ENCODE data around the gene FMNL2. TPM values are rescaled to one million over a fixed set of nuclear protein-coding genes. Genes with fewer than 3 reads are reported as not detected.

FMNL2 gene
- total RNA-seq, 1 donor from 2014 or later: 5.5 TPM

DNA sequence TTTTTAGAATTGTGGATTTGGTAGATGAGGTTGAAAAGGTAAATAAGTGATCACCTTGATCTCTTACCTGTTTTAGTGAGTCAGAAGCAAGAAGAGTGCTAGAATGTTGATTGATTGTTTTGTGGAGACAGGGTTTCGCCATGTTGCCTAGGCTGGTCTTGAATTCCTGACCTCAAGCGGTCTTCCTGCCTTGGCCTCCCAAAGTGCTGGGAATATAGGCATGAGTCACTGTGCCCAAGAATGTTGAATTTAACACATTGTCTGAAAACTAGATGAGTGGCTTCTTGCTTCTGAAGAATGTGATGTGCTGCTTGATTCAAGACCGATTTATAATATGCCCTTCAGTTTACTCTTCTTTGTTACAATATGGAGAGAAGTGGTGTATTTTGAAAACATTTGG lies 121.3 kb downstream of the FMNL2 start:
- no peak for DNase-seq
- H3K27ac ChIP-seq (replicated peaks): no peak overlapping the region
- H3K27me3 ChIP-seq (ENCODE audit: low read depth): no peaks in the 10 kb centered on the region
- TF ChIP-seq, protein P1, sequence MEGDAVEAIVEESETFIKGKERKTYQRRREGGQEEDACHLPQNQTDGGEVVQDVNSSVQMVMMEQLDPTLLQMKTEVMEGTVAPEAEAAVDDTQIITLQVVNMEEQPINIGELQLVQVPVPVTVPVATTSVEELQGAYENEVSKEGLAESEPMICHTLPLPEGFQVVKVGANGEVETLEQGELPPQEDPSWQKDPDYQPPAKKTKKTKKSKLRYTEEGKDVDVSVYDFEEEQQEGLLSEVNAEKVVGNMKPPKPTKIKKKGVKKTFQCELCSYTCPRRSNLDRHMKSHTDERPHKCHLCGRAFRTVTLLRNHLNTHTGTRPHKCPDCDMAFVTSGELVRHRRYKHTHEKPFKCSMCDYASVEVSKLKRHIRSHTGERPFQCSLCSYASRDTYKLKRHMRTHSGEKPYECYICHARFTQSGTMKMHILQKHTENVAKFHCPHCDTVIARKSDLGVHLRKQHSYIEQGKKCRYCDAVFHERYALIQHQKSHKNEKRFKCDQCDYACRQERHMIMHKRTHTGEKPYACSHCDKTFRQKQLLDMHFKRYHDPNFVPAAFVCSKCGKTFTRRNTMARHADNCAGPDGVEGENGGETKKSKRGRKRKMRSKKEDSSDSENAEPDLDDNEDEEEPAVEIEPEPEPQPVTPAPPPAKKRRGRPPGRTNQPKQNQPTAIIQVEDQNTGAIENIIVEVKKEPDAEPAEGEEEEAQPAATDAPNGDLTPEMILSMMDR (IDR thresholded peaks at IDR 0.05; ENCODE audit: borderline replicate concordance): no peak
- no peak overlapping the region for H3K4me3 ChIP-seq
- H3K9me3 ChIP-seq (replicated peaks): no peaks in the 10 kb centered on the region
- intact Hi-C loops (cut with micrococcal nuclease): no loop called here
- no peaks in the 10 kb centered on the region for H3K4me1 ChIP-seq
- H3K36me3 ChIP-seq: no peaks in the 10 kb centered on the region

DNA sequence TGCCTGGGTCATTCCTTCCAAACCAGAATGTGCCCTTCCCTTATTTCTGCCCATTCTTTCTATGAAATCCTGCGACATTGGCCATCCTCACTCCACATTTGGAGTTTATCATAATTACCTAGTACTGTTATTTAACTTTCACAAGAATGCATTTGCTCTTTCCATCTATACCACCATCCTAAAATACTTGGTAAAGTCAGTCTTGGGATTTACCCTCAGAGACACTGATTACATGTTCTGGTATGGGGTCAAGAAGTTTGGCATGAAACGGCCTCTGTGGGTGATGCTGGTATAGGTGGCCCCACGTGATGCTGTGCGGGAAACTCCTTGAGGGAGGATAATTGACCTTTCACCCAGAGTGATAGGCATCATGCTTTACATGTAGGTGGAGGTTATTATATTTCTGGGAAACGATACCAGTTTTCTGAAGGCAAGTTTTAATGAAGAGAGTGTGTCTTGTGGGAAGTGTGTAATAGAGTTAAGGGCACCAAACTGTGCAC lies 123.5 kb downstream of the FMNL2 start:
- no peak overlapping the region for H3K4me3 ChIP-seq
- no peak overlapping the region for H3K27ac ChIP-seq (replicated peaks)
- H3K27me3 ChIP-seq (ENCODE audit: low read depth): no peaks in the 10 kb centered on the region
- DNase-seq: no peak
- intact Hi-C loops (cut with micrococcal nuclease): no loop called here
- no peaks in the 10 kb centered on the region for H3K36me3 ChIP-seq
- no peaks in the 10 kb centered on the region for H3K9me3 ChIP-seq (replicated peaks)
- H3K4me1 ChIP-seq: no peaks in the 10 kb centered on the region
- TF ChIP-seq, protein P1 (IDR thresholded peaks at IDR 0.05; ENCODE audit: borderline replicate concordance): no peak

DNA sequence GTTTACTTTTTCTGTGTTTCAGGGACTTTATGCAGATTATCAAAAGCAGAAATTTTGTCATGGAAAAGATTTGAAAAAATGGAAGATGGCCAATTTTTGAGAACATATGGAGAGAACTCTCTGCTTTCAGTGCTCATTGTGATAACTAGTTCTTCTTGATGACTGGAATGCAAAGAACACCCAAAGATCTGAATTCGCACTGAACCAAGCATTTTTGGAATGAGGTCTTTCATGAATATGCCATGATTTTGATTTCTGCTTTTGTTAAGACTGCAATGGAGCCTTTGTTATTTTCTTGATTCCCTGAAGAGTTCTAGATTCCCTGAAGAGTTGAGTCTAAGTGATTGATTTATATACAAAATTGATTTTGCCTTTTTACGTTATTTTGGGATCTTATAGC lies 124.1 kb downstream of the FMNL2 start:
- H3K27me3 ChIP-seq (ENCODE audit: low read depth): no peaks in the 10 kb centered on the region
- H3K4me3 ChIP-seq: no peak overlapping the region
- no peak overlapping the region for H3K27ac ChIP-seq (replicated peaks)
- no peaks in the 10 kb centered on the region for H3K36me3 ChIP-seq
- TF ChIP-seq, protein P1 (IDR thresholded peaks at IDR 0.05; ENCODE audit: borderline replicate concordance): no peak
- H3K9me3 ChIP-seq (replicated peaks): no peaks in the 10 kb centered on the region
- intact Hi-C loops (cut with micrococcal nuclease): no loop called here
- H3K4me1 ChIP-seq: no peaks in the 10 kb centered on the region
- DNase-seq: no peak

DNA sequence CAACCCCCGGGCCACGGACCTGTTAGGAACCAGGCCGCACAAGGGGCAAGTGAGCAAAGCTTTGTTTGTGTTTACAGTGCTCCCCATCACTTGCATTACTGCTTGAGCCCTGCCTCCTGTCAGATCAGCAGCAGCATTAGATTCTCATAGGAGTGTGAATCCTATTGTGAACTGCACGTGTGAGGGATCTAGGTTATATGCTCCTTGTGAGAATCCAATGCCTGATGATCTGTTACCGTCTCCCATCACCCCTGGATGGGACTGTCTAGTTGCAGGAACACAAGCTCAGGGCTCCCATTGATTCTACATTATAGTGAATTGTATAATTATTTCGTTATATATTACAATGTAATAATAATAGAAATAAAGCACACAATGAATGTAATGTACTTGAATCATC lies 125.6 kb downstream of the FMNL2 start:
- Histone ChIP-seq H3K9me3 (replicated peaks) (no peaks in the 10 kb centered on the region), H3K36me3 (no peaks in the 10 kb centered on the region), H3K4me3 (no peak overlapping the region), H3K4me1 (peaks cover 13% of the 10 kb centered on the region), H3K27me3 (ENCODE audit: low read depth) (no peaks in the 10 kb centered on the region), H3K27ac (replicated peaks) (no peak overlapping the region)
- TF ChIP-seq, protein P1 (IDR thresholded peaks at IDR 0.05; ENCODE audit: borderline replicate concordance): no peak
- no peak for DNase-seq
- intact Hi-C loops (cut with micrococcal nuclease): no loop called here

DNA sequence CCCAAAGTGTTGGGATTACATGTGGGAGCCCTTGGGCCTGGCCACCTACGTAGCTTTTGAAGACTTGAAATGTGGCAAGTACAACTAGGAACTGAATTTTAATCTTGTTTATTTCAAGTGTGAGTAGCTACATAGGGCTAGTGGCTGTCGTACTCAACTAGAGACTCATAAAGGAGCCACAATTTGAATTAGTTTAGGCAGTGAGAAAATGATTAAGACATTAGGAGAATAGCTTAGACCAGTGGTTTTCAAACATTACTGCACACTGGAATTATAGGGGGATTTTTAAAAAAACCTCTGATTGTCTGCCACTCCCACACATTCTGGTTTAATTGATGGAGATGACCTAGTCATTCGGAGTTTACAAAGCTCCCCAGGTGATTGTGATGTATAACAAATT lies 127.1 kb downstream of the FMNL2 start:
- no peaks in the 10 kb centered on the region for H3K36me3 ChIP-seq
- TF ChIP-seq, protein P1 (IDR thresholded peaks at IDR 0.05; ENCODE audit: borderline replicate concordance): no peak
- intact Hi-C loops (cut with micrococcal nuclease): no loop called here
- H3K4me1 ChIP-seq: peaks cover 27% of the 10 kb centered on the region
- no peak overlapping the region for H3K27ac ChIP-seq (replicated peaks)
- no peak for DNase-seq
- no peak overlapping the region for H3K4me3 ChIP-seq
- H3K9me3 ChIP-seq (replicated peaks): no peaks in the 10 kb centered on the region
- no peaks in the 10 kb centered on the region for H3K27me3 ChIP-seq (ENCODE audit: low read depth)

DNA sequence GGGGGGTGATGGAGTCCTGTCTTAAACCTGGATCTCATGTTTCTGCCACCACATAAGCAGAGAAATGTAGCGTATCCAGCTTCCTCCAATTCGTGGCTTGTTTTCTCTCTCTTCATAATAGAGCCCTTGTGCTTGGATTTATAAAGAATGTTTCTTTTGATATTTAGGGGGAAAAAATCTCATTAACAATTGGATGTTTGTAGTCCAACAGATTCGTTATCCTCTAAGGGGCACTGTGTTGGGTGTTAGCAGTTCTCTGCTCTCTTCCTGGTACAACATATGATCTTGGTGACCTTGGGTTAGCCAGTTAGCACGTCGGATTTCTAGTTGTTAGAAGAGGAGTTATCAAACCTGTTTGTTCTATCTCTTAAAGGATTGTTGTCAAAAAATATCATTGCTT lies 127.8 kb downstream of the FMNL2 start:
- H3K27me3 ChIP-seq (ENCODE audit: low read depth): no peaks in the 10 kb centered on the region
- H3K27ac ChIP-seq (replicated peaks): no peak overlapping the region
- H3K4me3 ChIP-seq: no peak overlapping the region
- H3K4me1 ChIP-seq: peaks cover 33% of the 10 kb centered on the region
- intact Hi-C loops (cut with micrococcal nuclease): no loop called here
- DNase-seq: no peak
- H3K9me3 ChIP-seq (replicated peaks): no peaks in the 10 kb centered on the region
- TF ChIP-seq, protein P1 (IDR thresholded peaks at IDR 0.05; ENCODE audit: borderline replicate concordance): no peak
- no peaks in the 10 kb centered on the region for H3K36me3 ChIP-seq
